Hematopoietic multipotent progenitor cell treated with erythropoietin and hydrocortisone succinate and interleukin-3 and kit ligand, for 4 days (in vitro differentiated cells): ENCODE results near the gene EPB41L5.
A peak's percentile ranks its signal among the peaks of the same experiment; 100 is the strongest.
"Not testable (repeated sequence)": the region's sequence is repeated elsewhere in the genome, so short reads cannot be mapped to it uniquely, and the experiment has no call there.

Experiments
- DNase-seq: peaks from one replicate; pipeline ENCODE4 v3.0.0-alpha.2; 2015

The EPB41L5 gene

DNA sequence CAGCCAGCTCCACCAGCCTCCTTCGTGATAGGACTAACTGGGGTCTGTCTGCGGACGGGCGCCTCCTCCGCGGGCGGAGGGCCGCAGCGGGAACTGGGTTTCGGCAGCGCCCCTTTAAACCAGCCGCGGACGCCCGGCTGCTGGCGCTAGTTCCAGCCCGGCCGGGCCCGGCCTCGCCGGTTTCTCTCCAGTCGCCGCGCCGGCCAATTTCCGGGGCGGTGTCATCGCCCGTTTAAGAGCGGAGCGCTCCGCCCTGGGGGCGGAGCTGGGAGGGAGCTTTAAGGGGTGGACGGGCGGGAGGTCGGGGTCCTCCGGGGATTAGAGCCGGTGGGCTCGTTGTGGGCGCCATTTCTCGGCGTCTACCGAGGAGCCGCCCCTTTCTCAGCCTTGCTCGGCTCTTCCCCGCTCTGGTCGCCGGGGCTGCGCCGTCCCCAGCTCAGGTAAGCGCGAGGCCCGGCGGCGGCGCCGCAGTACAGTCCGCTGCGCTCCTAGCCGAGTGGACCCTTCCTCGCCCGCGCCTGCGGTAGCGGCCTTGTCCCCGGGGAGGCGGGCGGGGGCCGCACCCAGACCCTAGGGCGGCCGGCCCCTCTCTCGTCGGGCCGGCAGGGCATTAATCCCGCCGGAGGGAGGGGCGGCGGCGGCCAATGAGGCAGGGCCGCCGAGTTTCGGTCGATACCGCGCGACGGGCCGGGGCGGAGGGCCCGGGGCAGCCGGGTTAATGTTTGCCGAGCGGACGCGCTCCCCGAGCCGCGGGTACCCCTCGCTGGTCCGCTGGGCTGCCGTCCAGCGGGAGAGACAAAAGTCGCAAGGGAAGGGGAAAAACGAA lies at the start of gene EPB41L5:
Gene EPB41L5, plus strand, starts transcription at position 307 of the 826 bp plus-strand sequence. CDS start 6,008 bp downstream, outside the sequence.
- peak; percentile 95 for DNase-seq

DNA sequence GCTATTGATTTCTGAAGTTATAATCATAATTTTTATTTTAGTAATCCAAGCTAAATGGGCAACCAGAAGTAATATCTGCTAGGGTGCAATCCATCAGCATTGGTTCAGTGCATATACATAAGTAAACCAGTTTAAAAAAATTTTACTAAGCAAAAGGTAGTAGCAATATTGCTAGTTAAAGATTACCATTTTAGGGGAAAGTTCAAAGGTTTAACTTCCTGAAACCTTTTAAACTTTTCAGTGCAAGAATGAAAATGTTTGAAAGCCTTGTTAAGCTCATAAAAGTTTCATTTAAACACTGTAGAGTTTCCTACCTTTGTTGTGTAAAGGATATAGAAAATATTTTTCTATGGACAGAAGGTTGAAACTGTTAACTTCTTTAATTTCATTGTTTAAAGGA lies 31.0 kb upstream of the EPB41L5 start:
- no peak for DNase-seq

DNA sequence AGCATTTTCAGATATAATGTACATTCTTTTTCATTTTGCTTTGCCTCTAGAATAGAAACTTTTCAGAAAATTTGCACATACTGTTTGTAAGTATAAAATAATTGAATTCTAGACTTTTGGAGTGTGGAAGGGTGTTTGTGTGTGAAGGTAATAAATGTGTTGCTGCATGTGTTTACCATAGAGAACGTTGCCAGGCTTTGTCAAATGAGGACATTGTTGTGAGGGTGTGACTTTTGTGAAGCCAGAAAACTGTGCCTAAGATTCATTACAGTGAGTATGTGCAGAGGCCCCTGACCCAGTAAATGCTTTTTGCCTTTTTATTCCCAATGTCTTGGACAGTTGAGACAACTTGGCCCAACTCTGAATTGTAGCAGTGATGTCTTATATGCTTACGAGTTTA lies 30.4 kb upstream of the EPB41L5 start:
- DNase-seq, result no peak

DNA sequence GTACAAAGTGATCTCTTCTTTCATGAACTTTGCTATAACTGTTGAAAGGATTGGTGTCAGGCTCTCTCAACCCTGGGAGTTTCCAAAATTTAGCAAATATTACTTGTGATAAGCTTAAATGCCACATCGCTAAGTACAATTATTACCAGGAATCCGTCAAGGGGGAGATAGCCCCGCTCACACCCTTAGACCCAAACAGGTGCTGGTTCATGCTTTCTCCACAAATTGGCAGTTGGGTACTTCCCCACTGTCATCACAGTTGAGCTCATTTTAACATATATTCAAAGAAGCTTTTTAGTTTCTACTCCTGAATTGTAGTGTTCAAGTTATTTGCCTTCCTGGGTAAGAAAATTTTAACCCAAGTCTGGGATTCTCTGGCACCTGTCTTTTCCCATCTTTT lies 29.8 kb upstream of the EPB41L5 start:
- DNase-seq, result no peak

DNA sequence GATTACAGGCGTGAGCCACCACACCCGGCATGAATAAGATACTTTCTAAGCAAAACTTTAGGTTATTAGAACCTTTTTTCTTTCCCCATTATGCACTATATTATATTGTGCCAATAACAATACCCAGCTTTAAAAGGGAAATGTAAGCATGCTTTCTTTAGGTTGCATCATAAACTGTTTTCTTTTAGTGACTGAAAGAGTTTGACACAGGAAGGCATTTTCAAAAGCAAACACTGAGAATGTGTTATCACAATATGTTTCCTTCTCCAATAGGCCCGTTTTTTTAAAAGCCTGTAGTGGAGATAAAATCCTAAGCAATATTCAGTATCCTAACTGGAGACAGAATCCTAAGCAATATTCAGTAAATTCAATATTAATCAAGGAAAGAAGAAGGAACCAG lies 16.7 kb upstream of the EPB41L5 start:
- no peak for DNase-seq

DNA sequence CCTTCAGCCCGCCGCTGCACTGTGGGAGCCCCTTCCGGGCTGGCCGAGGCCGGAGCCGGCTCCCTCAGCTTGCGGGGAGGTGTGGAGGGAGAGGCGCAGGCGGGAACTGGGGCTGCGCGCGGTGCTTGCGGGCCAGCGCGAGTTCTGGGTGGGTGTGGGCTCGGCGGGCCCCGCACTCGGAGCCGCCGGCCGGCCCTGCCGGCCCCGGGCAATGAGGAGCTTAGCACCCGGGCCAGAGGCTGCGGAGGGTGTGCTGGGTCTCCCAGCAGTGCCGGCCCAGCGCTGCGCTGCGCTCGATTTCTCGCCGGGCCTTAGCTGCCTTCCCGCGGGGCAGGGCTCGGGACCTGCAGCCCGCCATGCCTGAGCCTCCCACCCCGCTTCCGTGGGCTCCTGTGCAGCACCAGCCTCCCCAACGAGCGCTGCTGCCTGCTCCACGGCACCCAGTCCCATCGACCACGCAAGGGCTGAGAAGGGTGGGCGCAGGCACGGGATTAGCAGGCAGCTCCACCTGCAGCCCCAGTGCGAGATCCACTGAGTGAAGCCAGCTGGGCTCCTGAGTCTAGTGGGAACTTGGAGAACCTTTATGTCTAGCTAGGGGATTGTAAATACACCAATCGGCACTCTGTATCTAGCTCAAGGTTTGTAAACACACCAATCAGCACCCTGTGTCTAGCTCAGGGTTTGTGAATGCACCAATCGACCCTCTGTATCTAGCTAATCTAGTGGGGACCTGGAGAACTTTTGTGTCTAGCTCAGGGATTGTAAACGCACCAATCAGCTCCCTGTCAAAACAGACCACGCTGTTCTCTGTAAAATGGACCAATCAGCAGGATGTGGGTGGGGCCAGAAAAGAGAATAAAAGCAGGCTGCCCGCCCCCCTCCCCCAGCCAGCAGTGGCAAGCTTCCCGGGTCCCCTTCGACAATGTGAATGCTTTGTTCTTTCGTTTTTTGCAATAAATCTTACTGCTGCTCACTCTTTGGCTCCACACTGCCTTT lies 15.7 kb upstream of the EPB41L5 start:
- DNase-seq, result not testable (repeated sequence)

DNA sequence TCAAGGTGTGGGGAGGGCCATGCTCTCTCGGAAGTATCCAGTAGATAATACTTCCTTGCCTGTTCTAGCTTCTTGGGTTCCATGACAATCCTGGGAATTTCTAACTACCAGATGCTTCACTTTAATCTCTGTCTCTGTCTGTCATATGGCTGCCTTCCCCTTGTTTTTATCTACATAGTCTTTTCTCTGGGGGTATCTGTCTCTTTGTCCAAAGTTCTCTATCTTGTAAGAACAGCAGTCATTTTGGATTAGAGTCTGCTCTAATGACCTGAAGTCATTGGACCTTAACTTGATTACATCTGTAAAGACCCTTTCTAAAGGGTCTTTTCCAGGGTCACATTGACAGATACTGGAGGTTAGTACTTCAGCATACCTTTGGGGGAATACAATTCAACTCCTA lies 11.4 kb upstream of the EPB41L5 start:
- DNase-seq, result no peak

DNA sequence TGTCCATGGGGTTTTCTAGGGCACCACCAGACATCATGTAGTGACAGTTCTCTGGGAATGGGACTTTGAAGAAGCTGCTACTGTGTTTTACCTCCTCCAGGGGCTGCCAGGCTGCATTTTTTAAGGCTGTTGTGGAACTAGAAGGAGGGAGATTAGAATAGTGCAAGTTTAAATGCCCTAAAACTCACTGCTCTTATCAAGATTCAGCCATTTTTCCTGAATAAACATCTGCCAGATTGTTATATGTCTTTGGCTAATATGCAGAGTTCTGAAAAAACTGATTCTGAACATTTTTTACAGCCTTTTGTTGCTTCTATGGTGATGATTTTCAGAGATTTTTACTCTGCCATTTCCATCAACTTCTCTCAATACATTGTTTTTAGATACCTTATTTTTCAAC lies 8.6 kb upstream of the EPB41L5 start:
- no peak for DNase-seq

DNA sequence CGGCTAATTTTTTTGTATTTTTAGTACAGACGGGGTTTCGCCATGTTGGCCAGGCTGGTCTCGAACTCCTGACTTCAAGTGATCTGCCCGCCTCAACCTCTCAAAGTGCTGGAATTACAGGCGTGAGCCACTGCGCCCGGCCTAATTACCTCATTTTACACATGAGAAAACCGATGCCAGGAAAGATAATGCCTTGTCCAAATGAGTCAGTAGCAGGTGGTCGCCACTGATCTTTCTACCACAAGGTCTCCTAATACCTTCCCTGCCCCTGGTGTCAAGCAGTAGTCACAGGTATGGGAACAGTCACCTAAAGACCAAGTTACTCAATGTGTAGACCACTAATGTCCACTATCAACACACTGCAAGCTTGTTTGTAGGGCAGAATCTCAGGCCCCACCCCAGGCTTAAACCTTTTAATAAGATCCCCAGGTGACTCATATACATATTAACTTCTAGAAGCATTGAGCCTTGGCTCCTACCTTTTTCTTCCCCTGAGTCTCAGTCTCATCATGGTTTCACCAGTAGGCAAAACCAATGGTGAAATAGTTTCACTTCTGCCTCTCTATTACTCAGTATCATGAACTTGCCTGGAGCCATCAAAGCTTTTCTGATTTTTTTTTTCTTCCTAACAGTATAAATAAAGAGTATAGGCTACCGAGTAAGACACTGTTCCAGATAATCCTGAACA lies 6.9 kb upstream of the EPB41L5 start:
- DNase-seq, result no peak

DNA sequence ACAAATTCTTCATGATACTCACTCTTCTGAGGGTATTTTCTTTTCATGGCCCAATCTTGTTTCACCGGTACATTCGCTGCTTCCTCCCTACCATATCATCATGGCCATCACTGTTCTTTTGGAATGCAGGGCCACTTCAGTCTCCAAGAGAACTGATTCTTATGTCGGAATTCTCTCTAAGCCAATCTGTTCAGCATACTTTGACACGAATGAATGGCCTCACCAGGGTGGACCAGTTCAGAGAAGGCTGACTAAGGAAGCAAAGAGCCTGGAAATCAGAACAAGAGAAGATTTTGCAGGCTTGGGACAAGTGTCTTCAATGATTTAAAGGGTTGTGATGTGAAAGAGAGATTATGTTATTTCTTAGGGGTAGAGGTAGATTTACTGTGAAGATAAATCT lies 5.0 kb upstream of the EPB41L5 start:
- DNase-seq, result no peak

DNA sequence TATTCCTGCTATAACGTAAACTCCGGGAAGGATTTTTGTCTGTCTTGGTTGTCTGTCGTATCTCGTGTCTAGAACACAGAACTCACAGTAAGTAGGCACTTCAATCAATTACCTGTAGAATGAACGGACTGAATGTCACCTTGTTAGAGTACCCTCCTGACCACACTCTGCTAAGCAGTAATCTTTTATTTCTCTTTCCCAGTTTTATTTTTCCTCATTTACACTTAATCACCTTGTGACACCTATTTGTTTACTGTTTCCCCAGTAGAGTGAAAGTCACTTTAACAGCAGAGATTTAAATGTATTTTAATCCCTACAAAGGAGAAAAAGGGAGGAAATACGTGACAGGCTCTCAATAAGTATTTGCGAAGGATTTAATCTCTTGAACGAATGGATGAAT lies 514 bp upstream of the EPB41L5 start:
- DNase-seq, result no peak

DNA sequence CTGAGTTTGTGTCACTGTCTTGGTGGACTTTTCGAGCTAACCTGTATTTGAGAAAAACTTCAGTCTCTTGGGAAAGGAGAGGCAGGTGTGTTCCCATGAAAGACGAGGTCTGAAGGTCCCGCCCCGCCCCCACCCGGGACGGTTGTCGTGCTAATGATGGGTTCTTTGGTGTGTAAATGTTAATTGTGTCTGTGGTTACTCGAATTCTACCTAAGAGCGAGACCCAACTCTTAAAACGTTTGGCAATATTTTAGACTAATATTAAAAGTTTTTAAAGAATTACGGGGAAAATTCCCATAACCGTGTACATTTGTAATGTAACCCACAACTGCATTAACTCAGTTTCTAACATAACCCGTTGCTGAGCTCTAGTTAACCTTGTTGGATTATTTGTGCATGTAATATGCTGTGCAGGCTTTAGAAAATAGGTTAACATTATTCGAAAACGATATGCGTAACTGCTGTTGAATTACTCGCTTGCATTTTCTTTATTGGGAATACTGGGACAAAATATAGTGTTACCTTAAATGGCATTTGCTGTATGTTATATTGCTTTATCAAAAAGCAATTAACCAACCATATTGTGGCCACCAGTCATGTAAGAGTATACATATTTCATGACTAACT lies 833 bp downstream of the EPB41L5 start:
- DNase-seq, result no peak

DNA sequence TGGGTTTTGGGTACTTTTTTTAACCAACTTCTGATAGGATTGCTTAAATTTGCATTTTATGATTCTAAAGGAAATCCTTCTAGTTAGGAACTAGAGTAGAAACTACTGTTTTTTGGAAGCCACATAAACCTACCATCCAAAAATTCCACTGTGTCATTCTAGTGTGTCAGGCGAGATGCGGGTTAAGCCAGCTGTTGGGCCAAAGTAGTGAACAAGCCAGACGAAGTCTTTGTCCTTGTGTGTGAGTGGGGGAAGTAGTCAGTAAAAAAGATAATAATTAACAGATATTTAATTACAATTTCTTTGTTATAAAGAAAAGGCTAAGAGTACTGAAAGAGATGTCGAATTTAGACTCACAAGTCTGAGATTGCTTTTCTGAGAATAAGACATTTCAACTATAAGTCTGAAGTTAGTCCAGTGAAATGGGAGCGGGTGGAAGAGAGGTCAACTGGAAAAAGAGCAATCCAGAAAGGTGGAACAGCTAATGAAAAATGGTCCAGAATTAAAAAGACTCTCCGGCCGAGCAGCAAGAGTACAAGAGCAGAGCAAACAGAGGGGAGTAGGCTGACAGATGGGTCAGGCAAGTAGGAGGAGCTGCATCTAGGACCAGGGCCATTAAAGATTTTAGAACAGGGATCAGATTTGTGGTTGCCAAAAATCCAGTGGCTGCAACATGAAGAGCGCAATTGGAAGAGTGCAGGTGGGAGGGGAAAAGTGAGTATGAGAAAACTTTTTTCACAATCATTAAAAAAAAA lies 1.5 kb downstream of the EPB41L5 start:
- DNase-seq, result no peak

DNA sequence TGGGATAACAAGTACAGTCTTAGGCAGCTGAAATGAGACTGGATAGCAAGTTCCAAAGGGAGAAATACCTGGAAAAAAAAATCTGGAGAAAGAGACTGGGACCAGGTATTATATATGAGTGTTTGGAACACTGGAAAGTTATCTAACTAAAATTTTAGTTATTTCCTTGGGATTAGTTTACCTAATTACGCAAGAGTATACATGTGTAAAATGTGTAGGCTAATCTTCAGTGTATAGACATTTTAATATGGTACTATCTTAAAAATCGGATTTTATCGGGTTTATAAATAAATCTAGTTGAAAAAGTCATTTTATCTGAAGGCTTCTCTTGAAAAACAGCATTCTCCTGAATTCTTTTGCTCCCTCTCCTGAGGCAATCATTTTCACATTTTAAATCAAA lies 3.9 kb downstream of the EPB41L5 start:
- DNase-seq, result no peak

DNA sequence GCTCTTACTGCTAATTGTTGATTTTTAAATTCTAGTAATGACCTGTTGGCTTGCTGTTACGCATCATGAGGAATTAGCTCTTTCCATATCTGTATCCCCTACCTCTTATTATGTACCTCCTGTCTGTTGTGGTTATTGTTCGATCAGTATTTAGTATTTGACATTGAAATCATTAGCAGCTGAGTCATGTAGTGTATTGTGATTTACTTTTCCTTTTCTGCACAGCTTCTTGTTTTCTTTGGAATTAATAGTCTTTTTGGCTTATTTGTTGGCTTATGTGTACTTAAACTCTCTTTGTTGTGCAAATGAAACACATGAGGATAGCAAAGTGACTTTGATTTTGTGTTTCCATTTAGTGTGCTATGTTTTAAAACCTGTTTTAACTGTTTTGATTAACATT lies 4.3 kb downstream of the EPB41L5 start:
- no peak for DNase-seq

DNA sequence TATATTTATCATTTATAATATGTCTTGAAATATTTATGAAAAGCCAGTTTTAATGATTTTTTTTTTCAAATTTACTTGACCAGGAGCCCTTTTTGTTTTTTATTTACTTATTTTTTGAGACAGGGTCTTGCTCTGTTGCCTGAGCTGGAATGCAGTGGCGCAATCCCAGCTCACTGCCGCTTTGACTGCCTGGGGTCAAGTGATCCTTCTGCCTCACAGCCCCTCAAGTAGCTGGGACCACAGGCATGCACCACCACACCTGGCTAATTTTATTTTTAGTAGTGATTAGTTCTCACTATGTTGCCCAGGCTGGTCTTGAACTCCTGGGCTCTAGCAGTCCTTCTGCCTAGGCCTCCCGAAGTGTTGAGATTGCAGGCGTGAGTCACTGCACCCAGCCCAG lies 5.7 kb downstream of the EPB41L5 start:
- no peak for DNase-seq

DNA sequence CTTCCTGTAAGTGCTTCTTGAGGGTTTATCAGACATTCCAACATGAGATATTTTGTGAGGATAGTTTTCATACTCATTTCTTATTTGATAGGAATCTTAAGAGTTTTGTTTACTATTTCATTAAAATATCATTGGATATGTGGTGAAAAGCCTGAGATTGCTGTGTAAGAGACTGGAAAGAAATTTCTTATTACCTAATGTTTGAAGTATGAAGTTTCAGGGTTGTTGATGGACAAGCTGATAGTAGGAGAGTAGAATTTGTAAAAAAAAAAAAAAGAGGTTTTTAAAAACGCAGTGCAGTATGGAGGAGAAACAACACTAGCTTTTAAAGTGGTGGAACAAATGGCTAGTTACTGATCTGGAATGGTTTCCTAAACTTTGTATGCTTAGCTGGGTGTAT lies 7.7 kb downstream of the EPB41L5 start:
- no peak for DNase-seq

DNA sequence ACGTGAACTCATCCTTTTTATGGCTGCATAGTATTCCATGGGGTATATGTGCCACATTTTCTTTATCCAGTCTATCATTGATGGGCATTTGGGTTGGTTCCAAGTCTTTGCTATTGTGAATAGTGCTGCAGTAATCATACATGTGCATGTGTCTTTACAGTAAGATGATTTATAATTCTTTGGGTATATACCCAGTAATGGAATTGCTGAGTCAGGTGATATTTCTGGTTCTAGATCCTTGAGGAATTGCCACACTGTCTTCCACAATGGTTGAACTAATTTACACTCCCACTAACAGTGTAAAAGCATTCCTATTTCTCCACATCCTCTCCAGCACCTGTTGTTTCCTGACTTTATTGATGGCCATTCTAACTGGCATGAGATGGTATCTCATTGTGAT lies 9.6 kb downstream of the EPB41L5 start:
- not testable (repeated sequence) for DNase-seq

DNA sequence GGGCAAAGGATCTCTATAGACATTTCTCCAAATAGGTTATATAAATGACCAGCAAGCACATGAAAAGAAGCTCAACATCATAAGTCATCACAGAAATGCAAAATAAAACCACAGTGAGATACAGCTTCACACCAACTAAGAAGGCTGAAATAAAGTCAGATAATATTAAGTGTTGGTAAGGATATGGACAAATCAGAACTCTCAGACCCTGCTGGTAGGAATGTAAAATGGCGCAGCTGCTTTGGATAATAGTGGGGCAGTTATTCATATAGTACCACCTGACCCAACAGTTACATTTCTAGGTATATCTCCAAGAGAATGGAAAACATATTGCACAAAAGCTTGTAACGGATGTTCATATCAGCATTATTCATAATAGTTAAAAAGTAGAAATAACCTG lies 14.0 kb downstream of the EPB41L5 start:
- DNase-seq, result no peak

DNA sequence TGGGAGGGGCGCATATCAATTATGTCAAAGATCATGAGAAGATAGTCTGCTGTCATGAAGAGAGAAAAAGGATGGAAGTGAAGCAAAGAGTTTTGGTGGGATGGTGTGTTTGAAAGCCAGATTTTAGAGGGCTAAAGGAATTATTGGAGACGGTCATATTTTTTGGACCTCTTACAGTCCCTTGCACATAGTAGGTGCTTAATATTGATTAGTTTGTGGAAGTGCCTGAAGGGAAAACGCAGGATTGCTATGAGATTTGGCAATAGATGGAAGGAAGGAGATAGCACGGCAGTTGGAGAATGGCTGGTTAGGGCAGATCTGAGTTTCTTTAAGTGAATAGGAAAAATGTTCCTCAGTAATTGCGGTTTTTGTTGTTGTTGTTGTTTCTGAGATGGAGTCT lies 15.9 kb downstream of the EPB41L5 start:
- DNase-seq, result no peak

DNA sequence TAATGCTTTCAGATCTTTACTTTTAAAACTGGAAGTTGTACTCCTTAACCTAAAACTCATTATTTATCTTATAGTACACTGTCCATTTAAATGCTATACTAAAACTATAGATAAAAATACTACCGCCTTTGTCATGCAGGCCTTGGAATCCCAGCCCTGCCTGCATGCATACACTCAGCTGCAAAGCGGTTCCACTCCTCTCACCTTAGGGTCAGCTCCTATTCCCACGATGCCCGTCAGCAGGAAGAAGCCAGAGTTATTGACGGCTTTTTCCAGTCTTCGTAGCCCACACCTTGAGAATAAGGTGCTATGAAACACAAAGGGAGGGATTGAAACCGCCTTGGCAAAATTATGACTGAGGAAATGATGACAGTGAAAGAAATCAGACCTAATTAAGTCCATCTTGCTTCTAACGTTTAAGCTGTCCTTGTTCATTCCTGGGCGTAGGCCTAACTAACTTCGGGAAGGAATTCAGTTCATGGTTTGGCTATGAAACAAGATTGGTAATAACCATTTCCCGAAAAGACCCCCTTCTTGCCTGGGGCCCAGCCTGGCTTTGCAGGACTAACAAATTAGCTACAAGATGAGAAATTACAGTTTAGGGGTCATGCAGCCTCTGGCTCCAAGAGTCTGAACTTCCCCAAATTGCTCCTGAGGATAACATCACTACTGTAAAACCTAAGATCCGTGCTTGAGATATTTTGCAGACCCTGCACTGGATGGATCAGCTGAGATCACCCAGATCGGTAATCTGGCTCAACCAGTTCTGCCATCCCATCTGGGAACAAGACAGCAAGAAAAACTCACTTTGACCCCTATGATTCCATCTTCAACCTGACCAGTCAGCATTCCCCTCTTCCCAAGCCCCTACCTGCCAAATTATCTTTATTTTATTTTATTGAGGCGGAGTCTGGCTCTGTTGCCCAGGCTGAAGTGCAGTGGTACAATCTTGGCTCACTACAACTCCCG lies 17.1 kb downstream of the EPB41L5 start:
- no peak for DNase-seq
